T47D (cell line): Measurements from ENCODE around the gene GNPAT.

Experiments used
- DNase-seq, 2 experiments: peaks; one replicate each; pipeline versions ENCODE4 v3.0.0 to v3.0.0-alpha.2; 2011 to 2012; ENCODE audit warnings: low read depth in 1 of 2, low spot score in 1 of 2
- JUND ChIP-seq: IDR thresholded peaks from 2 replicates; pipeline ENCODE4 v1.6.1; 2012; ENCODE audit warnings: low read depth
- in situ Hi-C: cut with HindIII; loops from 2 replicates; pipeline ENCODE4 v1.10.0; 2016; ENCODE audit warnings: low sequenced_read_pairs, low pct_unique_long_range_greater_than_20kb

Gene GNPAT

DNA sequence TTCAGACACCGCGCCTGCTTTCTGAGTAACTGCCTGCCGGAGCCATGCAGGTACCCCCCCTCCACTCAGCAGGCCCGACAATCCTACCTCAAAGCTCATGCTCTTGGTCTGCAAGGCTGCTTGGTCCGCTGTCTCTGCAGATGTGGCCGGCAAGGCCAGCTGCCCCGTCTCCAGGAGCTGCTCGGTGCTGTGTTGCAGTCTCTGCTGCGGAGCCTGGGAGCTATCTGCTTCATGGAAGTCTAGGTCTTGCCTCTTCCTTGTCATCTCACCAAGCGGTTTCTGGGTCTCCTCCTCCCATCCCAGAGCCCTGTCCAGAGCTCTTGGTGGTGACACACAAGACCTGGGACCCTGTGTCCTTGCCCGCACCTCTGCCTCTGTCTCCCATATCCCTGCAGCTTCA is 24.0 kb upstream of the GNPAT start:
- no peak for TF ChIP-seq JUND
- in situ Hi-C loops: no loop called here
- no peak for DNase-seq

DNA sequence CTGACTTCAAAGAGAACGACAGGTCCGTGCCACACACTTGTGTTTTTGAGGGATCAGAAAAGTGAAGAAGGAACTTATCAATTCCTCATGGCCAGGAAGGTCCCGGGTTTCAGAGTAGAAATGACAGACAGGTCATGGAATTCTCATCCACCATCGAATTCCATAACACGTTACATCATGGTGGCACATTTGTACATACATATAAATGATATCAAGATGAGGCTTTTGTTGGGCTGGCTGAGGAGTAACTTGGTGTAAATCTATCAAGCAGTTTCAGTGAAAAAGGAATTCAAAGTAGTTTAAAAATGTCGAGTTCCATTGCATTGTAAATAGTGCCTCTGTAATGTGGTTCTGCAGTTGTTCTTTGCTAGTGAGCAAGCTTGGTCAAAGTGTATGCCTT is 22.9 kb upstream of the GNPAT start:
- in situ Hi-C loops: no loop called here
- TF ChIP-seq JUND: no peak

DNA sequence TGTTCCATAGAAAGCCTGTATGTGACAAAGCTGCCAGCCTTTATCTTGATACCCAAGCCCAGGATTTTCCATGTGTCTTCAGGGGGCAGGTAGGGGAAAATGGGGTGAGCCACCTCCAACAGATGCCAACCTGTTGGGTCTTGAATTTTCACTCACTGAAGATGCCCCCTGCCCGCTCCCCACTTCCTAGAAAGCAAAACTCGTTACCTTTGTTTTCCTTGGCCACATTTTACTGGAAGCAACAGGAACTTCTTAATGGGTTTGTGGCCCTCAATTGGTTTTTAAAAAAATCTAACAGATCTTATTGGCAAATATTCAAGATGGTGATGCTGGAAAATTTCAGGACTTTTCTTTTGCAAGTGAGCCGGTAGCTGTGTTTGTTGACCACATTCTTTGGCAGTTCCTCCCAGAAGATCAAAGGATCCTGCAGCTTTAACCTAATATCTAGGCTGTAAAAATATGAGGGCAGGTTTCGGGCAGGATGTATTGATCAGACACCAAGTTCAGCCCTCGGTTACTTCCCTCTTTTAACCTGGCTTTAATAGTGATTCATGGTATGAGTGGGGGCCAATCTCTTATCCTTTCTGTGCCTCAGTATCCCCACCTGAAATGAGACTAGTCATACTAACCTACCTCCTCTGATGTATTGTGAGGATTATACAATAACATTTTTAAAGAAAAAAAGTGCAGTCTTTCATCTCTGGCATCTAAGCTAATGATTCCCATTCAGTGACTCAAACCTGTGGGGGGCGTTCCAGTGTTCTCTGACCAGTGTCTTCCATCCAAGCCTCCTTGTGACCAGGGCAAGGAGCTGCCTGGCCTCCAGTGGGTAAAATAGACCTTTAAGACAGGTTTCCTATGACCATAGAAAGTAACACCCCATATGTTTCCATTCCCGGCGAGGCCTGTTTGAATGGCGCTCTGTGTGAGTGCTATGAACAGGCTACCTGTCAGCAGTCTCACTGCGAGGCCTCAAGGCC is 21.3 kb upstream of the GNPAT start:
- in situ Hi-C loops: no loop called here
- no peak for TF ChIP-seq JUND
- DNase-seq: no peak

More for the DNA sequence above, 22.9 kb upstream of the GNPAT start:
- no peak for DNase-seq

DNA sequence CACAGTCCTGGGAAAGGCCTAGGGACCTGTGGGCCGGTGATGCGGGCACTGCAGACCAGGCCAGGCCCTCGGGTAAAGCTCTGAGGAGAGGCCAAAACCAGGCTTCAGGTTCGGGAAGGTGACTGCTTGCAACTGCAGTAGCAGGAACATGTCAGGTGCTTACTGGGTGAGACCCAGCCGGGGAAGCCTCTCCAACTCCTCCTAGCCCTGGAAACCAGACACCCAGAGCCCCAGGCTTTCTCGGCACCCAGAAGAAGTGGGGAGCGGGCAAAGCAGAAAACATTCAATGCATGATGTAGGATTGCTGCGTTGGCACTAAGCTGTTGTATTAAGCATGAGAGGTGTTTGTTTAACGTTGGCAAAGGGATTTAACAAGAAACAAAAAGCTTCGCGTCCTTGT is 20.2 kb upstream of the GNPAT start:
- no peak for TF ChIP-seq JUND
- in situ Hi-C loops: no loop called here

DNA sequence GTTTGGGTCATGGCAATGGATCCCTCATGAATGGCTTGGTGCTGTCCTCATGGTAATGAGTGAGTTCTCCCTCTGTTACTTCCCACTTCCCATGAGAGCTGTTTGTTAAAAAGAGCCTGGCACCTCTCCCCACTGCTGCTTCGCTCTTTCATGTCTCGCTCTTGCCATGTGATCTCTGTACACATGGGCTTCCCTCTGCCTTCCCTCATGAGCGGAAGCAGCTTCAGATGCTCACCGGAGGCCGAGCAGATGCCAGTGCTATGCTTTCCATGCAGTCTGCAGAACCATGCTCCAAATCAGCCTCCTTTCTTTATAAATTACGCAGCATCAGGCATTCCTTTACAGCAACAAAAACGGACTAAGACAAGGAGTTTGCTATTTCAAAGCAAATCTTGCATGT is 14.9 kb upstream of the GNPAT start:
- in situ Hi-C loops: no loop called here
- DNase-seq: no peak
- no peak for TF ChIP-seq JUND

More for the DNA sequence above, 20.2 kb upstream of the GNPAT start:
- no peak for DNase-seq

DNA sequence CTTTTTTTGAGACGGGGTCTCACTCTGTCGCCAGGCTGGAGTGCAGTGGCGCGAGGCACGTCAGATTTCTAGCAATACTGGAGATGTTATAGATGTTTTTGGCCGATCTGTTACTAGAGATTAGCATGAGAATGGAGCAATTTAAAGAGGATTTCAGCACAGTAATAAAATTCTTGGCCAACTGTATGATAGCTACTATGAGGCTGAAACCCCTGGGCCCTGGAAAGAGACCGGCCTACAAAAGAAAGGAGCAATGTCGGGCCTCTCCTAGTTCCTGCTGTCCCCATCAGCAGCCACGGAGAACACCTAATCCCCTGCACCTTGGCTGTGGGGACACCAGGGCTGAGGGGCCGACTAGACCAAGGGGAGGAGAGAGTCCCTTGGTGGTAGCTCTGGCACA is 9.5 kb upstream of the GNPAT start:
- in situ Hi-C loops: no loop called here
- no peak for TF ChIP-seq JUND
- DNase-seq: no peak

DNA sequence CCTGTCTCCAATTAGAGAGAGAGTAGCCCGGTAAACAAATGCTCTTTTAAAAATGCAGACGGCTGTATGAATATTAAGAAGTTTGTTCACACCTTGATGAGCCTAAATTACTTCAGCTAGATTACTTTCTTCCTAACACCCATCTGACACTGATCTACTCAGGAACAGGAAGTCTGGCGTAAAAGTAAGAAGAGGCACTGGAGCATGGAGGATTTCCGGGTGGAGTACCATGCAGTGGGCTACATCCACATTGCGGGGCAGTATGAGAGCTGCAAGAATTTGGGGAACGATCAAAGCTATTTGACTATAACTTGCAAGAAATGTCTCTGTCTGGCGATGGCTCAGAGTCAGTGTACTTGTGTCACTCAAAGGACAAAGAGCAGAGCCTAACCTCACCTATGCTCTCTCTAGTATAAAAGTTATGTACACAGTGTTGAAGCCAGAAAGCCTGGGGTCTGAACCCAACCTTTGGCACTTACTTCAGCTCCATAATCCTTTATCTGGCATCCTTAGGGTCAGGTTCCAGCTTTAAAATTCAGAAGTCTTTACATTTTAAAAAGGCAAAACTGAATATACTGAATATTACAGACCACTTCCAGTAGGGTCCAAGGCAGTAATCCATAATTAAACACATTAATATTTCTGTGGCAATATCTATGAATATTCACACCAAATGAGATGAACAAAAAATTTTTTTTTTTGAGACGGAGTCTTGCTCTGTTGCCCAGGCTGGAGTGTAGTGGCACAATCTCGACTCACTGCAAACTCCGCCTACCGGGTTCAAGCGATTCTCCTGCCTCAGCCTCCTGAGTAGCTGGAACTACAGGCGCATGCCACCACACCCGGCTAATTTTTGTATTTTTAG is 7.9 kb upstream of the GNPAT start:
- DNase-seq: no peak
- in situ Hi-C loops: no loop called here
- TF ChIP-seq JUND: no peak

DNA sequence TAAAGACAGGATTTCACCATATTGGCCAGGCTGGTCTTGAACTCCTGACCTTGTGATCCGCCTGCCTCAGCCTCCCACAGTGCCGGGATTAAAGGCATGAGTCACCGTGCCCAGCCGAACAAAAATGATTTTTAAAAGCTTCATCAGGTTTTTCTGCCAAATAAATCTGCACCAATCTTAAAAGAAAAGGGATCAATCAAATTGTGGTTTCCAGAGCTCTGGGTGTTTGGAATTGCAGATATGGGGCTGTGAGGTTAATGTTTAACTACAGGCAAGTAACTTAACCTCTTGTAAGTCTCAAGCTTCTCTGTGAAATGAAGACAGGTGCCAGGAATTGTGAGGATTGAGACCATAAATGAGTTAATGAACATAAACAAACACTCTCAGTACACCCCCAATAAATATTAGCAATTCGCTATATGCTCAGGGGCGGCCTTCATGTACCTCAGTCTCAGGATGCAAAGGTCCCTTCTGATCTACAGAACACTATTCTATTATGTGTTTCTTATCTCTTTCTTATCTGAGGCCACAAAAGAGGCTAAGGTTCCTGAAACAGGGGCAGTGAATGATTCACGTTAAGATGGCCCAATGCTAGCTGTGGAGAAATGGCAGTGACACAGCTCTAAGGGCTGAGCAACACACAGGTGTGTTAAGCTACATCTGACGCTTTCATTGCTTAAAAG is 7.1 kb upstream of the GNPAT start:
- in situ Hi-C loops: no loop called here
- no peak for DNase-seq
- no peak for TF ChIP-seq JUND

DNA sequence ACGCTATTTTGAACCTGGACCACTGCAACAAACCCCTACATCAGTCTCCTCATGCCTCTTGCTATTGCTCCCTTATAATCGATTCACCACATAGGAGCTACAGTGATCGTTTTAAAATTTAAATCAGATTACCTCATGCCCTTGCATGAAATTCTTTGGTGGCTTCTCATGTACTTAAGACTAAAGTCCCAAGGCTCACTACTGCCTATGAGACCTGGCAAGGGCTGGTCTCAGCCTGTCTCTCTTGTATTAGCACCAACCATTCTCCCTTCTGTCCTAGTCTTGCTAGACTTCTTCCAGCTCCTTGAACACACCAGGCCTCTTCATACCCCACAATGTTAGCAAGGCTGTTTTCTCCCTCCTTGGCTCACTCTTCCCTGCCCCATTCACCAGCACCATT is 6.5 kb upstream of the GNPAT start:
- DNase-seq: no peak
- no peak for TF ChIP-seq JUND
- in situ Hi-C loops: no loop called here

DNA sequence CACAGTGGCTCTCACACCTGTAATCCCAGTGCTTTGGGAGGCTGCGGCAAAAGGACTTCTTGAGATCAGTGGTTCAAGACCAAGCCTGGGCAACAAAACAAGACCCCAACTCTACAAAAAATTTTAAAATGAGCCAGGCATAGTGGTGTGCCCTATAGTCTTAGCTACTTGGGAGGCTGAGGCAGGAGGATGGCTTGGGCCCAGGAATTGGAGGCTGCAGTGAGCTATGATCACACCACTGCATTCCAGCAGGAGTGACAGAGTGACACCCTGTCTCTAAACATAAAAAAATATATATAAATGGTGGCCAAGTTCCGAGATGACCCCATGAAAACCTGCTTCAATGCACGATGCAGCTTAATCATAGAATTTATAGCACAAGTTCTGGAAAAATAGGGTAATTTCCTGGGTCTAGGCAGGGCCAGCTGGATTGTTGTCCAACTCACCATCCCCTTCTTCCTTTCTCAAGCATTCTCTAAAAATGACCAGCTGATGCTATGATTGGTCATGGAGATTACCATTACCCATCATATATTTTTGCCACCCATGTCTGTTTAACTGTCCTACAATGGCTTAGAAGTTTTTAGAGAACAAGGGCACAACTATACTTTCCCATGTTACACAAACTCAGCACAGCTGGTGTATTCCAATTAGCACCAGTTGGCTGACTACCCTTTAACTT is 5.3 kb upstream of the GNPAT start:
- no peak for TF ChIP-seq JUND
- no peak for DNase-seq
- in situ Hi-C loops: no loop called here

DNA sequence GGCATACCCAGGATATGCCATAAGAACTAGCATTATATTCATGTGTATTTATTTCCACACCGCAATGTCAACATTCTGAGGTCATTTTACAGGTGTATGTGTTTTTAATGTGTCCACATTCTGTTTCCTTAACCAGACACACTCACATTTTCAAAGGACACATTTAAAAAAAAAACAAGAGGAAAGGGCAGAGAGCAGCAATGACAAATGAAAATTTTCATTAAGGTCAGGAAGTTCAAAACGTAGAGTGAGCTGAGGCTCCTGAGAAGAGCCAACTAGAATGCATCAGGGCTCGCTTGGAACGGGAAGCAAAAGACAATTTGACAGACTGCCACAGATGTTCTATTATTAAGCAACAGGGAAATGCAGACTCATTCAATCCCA is 4.8 kb upstream of the GNPAT start:
- no peak for DNase-seq
- in situ Hi-C loops: no loop called here
- no peak for TF ChIP-seq JUND

DNA sequence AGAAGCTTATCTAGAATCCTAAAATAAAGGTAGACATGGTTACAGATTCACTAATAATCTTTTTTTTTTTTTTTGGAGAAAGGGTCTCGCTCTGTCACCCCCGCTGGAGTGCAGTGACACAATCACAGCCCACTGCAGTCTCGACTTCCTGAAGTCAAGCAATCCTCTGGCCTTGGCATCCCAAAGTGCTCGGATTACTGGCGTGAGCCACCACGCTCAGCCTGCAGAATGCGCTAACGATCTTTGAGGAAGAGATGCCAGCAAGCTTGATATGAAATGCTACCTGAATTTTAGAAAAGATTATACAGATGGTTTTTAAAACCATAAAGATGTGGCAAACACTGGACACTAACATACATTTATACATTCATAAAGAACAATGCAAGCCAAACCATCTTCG is 4.1 kb upstream of the GNPAT start:
- in situ Hi-C loops: no loop called here
- no peak for DNase-seq
- TF ChIP-seq JUND: no peak
